ENCODE results near the gene ARMH3.

DNA sequence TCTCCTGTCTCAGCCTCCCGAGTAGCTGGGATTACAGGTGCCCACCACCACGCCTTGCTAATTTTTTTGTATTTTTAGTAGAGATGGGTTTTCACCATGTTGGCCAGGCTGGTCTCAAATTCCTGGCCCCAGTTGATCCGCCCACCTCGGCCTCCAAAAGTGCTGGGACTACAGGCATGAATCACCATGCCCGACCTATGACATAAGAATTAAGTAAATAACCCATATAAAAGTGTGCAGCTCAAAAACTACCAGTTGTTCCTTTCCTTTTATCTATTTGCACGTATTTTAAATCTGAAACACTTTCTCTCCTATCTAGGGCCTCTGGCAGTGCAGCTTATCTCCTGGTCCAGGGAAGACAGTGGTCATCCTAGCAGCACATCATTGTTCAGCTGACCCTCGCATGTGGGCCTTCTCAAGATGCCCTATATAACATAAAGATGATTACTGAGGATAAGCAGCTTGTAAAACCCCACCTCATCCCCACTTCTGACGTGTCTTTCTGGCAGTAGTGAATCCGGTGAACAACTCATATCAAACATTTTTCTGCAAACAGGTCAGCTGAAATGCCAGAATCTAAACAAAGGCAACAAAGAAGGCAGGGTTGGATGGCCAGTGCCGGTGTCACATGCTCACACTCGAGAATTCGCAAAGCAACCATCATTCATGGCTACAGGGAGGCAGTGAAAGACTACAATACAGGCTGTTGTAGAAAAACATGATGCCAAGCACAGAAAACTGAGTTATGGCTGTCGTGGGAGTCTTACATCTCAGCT lies 176.3 kb downstream of the ARMH3 start:
- TF ChIP-seq, protein P1, sequence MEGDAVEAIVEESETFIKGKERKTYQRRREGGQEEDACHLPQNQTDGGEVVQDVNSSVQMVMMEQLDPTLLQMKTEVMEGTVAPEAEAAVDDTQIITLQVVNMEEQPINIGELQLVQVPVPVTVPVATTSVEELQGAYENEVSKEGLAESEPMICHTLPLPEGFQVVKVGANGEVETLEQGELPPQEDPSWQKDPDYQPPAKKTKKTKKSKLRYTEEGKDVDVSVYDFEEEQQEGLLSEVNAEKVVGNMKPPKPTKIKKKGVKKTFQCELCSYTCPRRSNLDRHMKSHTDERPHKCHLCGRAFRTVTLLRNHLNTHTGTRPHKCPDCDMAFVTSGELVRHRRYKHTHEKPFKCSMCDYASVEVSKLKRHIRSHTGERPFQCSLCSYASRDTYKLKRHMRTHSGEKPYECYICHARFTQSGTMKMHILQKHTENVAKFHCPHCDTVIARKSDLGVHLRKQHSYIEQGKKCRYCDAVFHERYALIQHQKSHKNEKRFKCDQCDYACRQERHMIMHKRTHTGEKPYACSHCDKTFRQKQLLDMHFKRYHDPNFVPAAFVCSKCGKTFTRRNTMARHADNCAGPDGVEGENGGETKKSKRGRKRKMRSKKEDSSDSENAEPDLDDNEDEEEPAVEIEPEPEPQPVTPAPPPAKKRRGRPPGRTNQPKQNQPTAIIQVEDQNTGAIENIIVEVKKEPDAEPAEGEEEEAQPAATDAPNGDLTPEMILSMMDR (IDR thresholded peaks at IDR 0.05) = no peak
- TF ChIP-seq POLR2A (IDR thresholded peaks at IDR 0.05) = no peak
